ENCODE results near the gene TXNDC12.
"Not testable (repeated sequence)": the region's sequence is repeated elsewhere in the genome, so short reads cannot be mapped to it uniquely, and the experiment has no call there.

The TXNDC12 gene

DNA sequence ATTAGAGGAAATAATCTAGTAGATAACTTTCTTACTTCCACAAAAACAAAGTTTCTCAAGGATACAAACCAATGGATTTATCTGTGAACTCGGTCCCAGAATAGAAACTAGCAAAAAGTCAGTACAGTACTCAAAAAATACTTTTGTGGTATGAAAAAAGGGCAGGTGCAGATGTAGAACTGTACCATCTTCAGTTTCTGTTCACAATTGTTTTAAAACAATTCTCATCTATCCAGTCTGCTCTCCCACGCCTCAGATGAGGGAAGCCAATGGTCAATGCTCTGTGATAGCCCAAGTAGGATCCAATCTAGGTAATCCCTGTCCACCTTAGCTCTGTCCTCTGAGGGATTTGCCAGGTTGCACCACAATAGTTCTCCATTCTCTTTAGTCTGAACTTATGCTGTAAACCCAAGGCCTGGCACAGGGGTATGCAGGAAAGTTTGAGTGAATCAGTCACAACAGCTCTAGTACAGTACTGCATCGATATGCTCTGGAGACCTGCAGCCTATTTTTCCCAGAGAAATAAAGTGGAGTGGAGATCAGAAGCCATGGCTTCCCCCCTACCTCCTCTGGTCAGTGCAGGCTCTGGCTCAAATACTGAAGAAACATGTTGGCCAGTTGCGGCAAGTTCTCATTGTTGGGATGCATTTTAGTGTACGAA is 22.7 kb downstream of the TXNDC12 start:
- H3K36me3 ChIP-seq = peaks cover 50% of the 10 kb centered on the region
- H3K4me1 ChIP-seq = peaks cover 30% of the 10 kb centered on the region
- H3K27ac ChIP-seq = peak overlapping the region; percentile 94
- peak overlapping the region; percentile 94 for H3K4me2 ChIP-seq
- peak overlapping the region; percentile 96 for H3K9ac ChIP-seq
- H3K4me3 ChIP-seq = peak overlapping the region; percentile 92
- peaks cover 48% of the 10 kb centered on the region for H4K20me1 ChIP-seq
- H3K9me3 ChIP-seq = no peaks in the 10 kb centered on the region
- TF ChIP-seq Cebpa-rat (IDR thresholded peaks at IDR 0.05) = no peak
- H3K27me3 ChIP-seq = no peaks in the 10 kb centered on the region

DNA sequence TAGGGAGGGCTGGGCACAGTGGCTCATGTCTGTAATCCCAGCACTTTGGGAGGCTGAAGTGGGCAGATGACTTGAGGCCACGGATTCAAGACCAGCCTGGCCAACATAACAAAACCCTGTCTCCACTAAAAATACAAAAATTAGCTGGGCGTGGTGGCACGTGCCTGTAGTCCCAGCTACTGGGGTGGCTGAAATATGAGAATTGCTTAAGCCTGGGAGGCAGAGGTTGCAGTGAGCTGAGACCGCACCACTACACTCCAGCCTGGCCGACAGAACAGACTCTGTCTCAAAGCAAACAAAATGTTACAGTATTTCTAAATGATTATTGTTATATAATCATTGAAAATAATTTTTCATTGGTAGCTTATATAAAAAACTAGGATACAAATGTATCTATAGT is 26.2 kb downstream of the TXNDC12 start:
- Histone ChIP-seq H3K4me1 (peaks cover 39% of the 10 kb centered on the region), H4K20me1 (peaks cover 48% of the 10 kb centered on the region), H3K36me3 (peaks cover 59% of the 10 kb centered on the region)
- not testable (repeated sequence) for H3K27ac ChIP-seq, H3K27me3 ChIP-seq, H3K9me3 ChIP-seq, H3K9ac ChIP-seq, H3K4me2 ChIP-seq, H3K4me3 ChIP-seq

DNA sequence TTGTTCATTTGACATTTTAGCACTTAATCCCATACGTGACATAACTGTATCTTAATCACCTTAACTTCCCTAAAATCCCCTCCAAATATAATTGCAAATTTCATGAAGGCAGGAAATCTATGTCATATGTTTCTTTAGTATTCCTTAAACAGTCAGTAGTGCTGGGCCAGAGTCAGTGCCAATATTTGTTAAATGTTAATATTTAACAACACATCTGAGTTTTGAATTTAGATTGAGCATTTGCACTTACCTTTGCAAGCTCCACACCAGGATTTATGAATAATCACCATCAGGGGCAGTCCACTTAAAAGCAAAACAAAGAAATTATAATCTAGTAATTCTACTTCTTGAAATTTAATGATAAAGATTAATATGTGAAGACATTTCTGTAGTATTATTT is 26.7 kb downstream of the TXNDC12 start:
- Histone ChIP-seq H3K4me2 (no peak overlapping the region), H4K20me1 (peaks cover 48% of the 10 kb centered on the region), H3K27ac (no peak overlapping the region), H3K9me3 (no peaks in the 10 kb centered on the region), H3K4me3 (no peak overlapping the region), H3K4me1 (peaks cover 38% of the 10 kb centered on the region), H3K36me3 (peaks cover 64% of the 10 kb centered on the region), H3K27me3 (no peaks in the 10 kb centered on the region), H3K9ac (no peak overlapping the region)
- TF ChIP-seq Cebpa-rat (IDR thresholded peaks at IDR 0.05) = no peak

DNA sequence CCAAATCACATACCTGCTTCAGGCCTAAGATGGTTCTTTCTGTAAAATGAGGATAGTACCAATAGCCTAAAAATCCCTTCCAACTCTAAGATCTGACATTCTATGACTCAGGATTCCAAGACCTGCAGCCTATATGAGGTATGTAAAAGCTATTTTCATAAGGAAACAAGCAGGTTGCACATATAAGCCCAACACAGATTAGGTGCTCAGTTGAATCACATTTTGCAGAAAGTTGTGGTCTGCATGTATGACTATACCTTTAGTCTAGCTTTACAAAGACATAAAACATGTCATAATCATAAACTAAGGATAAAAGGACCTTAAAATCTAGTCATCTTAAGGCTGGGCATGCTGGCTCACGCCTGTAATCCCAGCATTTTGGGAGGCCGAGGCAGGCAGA is 28.7 kb downstream of the TXNDC12 start:
- Histone ChIP-seq H3K9ac (no peak overlapping the region), H3K4me1 (peaks cover 24% of the 10 kb centered on the region), H3K27me3 (no peaks in the 10 kb centered on the region), H3K4me2 (no peak overlapping the region), H3K9me3 (no peaks in the 10 kb centered on the region), H3K36me3 (peaks cover 82% of the 10 kb centered on the region), H3K4me3 (no peak overlapping the region), H4K20me1 (peaks cover 27% of the 10 kb centered on the region), H3K27ac (no peak overlapping the region)
- no peak for TF ChIP-seq Cebpa-rat (IDR thresholded peaks at IDR 0.05)

DNA sequence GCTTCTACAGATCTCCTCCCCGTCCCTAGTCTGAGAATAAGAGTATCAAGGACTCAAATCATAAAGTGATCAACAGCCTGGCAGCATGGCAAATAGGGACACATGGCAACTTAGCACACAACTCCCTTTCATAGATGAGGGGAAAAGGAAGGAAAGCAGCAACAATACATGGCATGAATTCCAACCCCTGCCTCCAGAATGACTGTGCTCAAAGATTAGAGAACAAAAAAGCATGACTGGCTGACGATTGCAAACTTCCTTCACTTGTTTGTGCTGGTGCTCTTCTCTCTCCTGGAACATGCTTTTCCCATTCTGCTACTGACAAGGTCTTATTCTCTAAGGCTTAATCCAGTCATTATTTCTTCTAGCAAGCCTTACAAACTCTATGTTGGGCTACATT is 32.9 kb downstream of the TXNDC12 start:
- no peak overlapping the region for H3K4me2 ChIP-seq
- H3K27me3 ChIP-seq = no peaks in the 10 kb centered on the region
- no peaks in the 10 kb centered on the region for H3K9me3 ChIP-seq
- H3K4me1 ChIP-seq = peaks cover 14% of the 10 kb centered on the region
- H3K27ac ChIP-seq = no peak overlapping the region
- H3K9ac ChIP-seq = no peak overlapping the region
- H3K4me3 ChIP-seq = no peak overlapping the region
- H4K20me1 ChIP-seq = no peaks in the 10 kb centered on the region
- no peak for TF ChIP-seq Cebpa-rat (IDR thresholded peaks at IDR 0.05)
- H3K36me3 ChIP-seq = peaks cover 78% of the 10 kb centered on the region

DNA sequence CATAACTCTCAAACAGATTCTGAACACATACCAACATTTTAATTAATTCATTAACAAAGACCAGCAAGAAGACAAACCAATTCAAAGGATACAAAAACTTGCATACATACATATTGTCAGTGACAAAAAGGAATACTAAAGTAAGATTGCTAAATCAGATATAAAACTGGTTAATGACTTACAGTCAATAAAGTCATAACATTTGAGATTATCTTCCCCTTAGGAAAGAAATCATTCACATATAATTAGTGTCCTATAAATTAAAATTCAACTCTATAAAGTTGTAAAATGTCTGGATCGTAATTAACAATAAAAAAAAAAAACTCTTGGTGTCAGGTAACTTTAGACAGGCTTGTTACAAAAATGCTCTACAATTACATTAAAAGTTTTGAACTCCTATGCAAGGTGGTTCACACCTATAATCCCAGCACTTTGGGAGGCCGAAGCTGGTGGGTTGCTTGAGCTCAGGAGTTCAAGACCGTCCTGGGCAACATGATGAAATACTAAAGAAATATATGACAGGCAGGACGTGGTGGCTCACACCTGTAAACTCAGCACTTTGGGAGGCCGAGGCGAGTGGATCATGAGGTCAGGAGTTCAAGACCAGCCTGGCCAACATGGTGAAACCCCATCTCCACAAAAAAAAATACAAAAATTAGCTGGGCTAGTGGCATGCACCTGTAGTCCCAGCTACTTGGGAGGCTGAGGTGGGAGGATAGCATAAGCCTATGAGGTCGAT is 46.8 kb downstream of the TXNDC12 start:
- Histone ChIP-seq H3K9ac (no peak overlapping the region), H3K27ac (no peak overlapping the region), H3K4me1 (no peaks in the 10 kb centered on the region)

DNA sequence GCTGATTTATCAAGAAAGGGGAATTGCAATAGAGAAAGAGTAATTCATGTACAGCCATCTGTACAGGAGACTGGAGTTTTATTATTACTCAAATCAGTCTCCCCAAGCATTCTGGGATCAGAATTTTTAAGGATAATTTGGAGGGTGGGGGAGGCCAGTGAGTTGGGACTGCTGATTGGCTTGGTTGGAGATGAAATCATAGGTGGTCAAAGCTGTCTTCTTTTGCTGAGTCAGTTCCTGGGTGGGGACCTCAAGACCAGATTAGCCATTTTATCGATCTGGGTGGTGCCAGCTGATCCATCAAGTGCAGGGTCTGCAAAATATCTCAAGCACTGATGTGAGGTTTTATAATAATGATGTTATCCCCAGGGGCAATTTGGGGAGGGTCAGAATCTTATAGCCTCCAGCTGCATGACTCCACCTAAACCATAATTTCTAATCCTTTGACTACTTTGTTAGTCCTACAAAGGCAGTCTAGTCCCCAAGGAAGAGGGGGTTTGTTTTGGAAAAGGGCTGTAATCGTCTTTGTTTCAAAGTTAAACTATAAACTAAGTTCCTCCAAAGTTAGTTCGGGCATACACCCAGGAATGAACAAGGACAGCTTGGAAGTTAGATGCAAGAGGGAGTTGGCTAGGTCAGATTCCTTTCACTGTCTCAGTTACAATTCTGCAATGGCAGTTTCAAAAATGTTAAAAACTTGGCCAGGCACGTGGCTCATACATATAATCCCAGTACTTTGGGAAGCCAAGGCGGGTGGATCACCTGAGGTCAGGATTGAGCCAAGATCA is 47.6 kb downstream of the TXNDC12 start:
- no peaks in the 10 kb centered on the region for H4K20me1 ChIP-seq
- no peak overlapping the region for H3K27ac ChIP-seq
- H3K27me3 ChIP-seq = no peaks in the 10 kb centered on the region
- H3K36me3 ChIP-seq = no peaks in the 10 kb centered on the region
- H3K4me1 ChIP-seq = no peaks in the 10 kb centered on the region
- H3K9me3 ChIP-seq = no peaks in the 10 kb centered on the region
- H3K9ac ChIP-seq = no peak overlapping the region
- no peak for TF ChIP-seq Cebpa-rat (IDR thresholded peaks at IDR 0.05)
- no peak overlapping the region for H3K4me2 ChIP-seq
- no peak overlapping the region for H3K4me3 ChIP-seq

More for the DNA sequence above, 46.8 kb downstream of the TXNDC12 start:
- no peak for TF ChIP-seq Cebpa-rat (IDR thresholded peaks at IDR 0.05)
- no peak overlapping the region for H3K4me2 ChIP-seq
- no peaks in the 10 kb centered on the region for H3K36me3 ChIP-seq
- H3K9me3 ChIP-seq = no peaks in the 10 kb centered on the region
- no peaks in the 10 kb centered on the region for H4K20me1 ChIP-seq
- no peak overlapping the region for H3K4me3 ChIP-seq
- H3K27me3 ChIP-seq = no peaks in the 10 kb centered on the region

DNA sequence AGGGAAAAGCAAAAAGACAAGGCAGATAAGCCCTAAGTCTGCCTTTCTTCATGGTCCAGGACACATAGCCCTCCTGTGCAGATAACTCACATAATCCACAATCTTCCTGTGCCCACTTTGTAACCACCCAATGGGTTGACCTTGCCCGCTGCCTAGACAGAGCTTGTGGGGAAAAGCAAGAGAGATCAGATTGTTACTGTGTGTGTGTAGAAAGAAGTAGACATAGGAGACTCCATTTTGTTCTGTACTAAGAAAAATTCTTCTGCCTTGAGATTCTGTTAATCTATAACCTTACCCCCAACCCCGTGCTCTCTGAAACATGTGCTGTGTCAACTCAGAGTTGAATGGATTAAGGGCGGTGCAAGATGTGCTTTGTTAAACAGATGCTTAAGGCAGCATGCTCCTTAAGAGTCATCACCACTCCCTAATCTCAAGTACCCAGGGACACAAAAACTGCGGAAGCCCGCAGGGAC is 48.9 kb downstream of the TXNDC12 start:
- H3K36me3 ChIP-seq, H3K4me3 ChIP-seq, H3K9ac ChIP-seq, H3K27ac ChIP-seq, H3K9me3 ChIP-seq, H3K4me1 ChIP-seq, H3K4me2 ChIP-seq, H4K20me1 ChIP-seq, H3K27me3 ChIP-seq: not testable (repeated sequence)

DNA sequence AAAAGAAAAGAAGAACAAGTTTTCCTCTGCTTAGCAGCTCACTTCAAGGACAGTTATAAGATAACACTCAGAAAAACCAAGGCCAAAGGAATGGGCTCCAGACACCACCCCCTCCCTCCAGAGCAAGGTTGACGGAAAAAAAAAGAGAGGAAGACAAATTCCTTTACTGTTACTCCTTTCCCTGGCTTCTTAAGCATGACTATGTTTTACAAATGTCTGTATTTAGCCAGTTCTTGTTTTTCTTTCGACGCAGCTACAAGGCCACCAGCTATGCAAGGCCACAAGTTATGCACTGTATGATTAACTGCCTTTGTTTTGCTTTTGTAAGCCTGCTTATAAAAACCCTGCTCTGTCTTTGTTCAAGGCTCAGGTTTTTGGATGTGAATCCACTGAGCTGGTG is 49.4 kb downstream of the TXNDC12 start:
- not testable (repeated sequence) for H3K9me3 ChIP-seq, H4K20me1 ChIP-seq, H3K27ac ChIP-seq, H3K4me2 ChIP-seq, H3K4me3 ChIP-seq, H3K9ac ChIP-seq, H3K36me3 ChIP-seq, H3K4me1 ChIP-seq, H3K27me3 ChIP-seq

DNA sequence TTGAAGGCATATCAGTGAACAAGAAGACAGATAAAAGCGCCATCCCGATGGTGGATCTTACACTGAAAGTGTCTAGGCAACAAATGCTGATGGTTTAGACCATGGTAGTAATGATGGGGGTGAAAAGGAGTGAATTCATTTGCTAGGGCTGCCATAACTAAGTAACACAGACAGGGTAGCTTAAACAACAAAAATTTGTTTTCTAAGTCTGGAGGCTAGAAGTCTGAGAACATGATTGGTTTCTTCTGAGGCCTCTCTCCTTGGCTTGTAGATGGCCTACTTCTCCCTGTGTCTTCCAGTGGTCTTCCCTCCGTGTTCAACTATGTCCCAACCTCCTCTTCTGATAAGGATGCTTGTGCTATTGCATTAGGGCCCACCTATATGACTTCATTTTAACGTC is 51.1 kb downstream of the TXNDC12 start:
- H3K36me3 ChIP-seq = no peaks in the 10 kb centered on the region
- H3K9me3 ChIP-seq = no peaks in the 10 kb centered on the region
- no peak overlapping the region for H3K27ac ChIP-seq
- no peak overlapping the region for H3K4me2 ChIP-seq
- no peak overlapping the region for H3K9ac ChIP-seq
- no peak for TF ChIP-seq Cebpa-rat (IDR thresholded peaks at IDR 0.05)
- H3K4me3 ChIP-seq = no peak overlapping the region
- H3K27me3 ChIP-seq = no peaks in the 10 kb centered on the region
- no peaks in the 10 kb centered on the region for H3K4me1 ChIP-seq
- H4K20me1 ChIP-seq = no peaks in the 10 kb centered on the region

All from BLaER1 (cell line).